GM12891 (cell line): ENCODE data around the gene FBXO15.

ENCODE experiments used
- PAX5 ChIP-seq: IDR thresholded peaks from 2 replicates; pipeline ENCODE4 v1.6.1; 2011; ENCODE audit warnings: low read length, moderate library complexity, mild to moderate bottlenecking; ENCODE audit not compliant: insufficient read depth, severe bottlenecking
- POLR2A ChIP-seq: IDR thresholded peaks from 2 replicates; pipeline ENCODE4 v1.6.1; 2011; ENCODE audit warnings: low read depth, low read length, control low read depth
- POLR2AphosphoS5 ChIP-seq: IDR thresholded peaks from 2 replicates; pipeline ENCODE4 v1.6.1; 2011; ENCODE audit warnings: low read depth, low read length, control low read depth
- POU2F2 ChIP-seq: IDR thresholded peaks from 2 replicates; pipeline ENCODE4 v1.6.1; 2011; ENCODE audit warnings: low read depth, mild to moderate bottlenecking, control low read depth, low read length, moderate library complexity
- SPI1 ChIP-seq: IDR thresholded peaks from 2 replicates; pipeline ENCODE4 v1.6.1; 2011; ENCODE audit warnings: low read depth, low read length, control low read depth
- TAF1 ChIP-seq: IDR thresholded peaks from 2 replicates; pipeline ENCODE4 v1.6.1; 2011; ENCODE audit warnings: low read depth, low read length, control low read depth

DNA sequence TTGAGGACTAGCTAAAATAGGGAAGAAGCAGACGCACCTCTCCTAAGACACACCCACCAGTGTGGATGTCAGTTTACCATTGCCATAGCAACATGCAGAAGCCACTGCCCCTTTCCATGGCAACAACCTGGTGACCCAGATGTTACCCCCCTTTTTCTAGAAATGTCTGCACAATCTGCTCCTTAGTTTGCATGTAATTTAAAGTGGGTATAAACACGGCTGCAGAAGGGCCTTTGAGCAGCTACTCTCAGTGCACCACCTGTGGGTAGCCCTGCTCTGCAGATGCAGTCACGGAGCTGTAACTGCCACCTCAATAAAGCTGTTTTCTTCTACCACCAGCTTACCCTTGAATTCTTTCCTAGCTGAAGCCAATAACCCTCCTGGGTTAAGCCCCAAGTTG lies 87.1 kb downstream of the FBXO15 start:
- TF ChIP-seq POLR2A (no peak), TAF1 (no peak), PAX5 (no peak), POLR2AphosphoS5 (no peak), POU2F2 (no peak), SPI1 (no peak)
